ENCODE measurements around the gene EPS15. TPM values are rescaled to one million over a fixed set of nuclear protein-coding genes. Genes with fewer than 3 reads are reported as not detected.

The EPS15 gene
- total and polyA plus RNA-seq, 2 of the 13 experiments (the other 11 are each of a cell fraction or from before 2014, with no cell fraction given): 14.3 to 19.3 TPM

- TF ChIP-seq PLSCR1 (CRISPR knock-in tag; IDR thresholded peaks at IDR 0.05; ENCODE audit: borderline replicate concordance) (no peak), MAFK (conservative IDR thresholded peaks at IDR 0.05 in 1 of 2, IDR thresholded peaks at IDR 0.05 in 1 of 2; ENCODE audit: low read length in 2 of 2) (no peak), ZFX (CRISPR knock-in tag; IDR thresholded peaks at IDR 0.05; ENCODE audit: low read depth) (peak; percentile 76), MEF2D (CRISPR knock-in tag; IDR thresholded peaks at IDR 0.05) (no peak), ZFAT (CRISPR knock-in tag; conservative IDR thresholded peaks at IDR 0.05) (0 out of 2 replicates have a peak, but pooled peaks have one; percentile 27), AGO2 (optimal IDR thresholded peaks at IDR 0.05; ENCODE audit: low read depth, low read length) (peak; percentile 76), RFXAP (CRISPR knock-in tag; IDR thresholded peaks at IDR 0.05; ENCODE audit: borderline replicate concordance) (no peak), KLF15 (CRISPR knock-in tag; IDR thresholded peaks at IDR 0.05; ENCODE audit: borderline replicate concordance) (0 out of 2 replicates have a peak, but pooled peaks have one; percentile 13), MLLT10 (CRISPR knock-in tag; IDR thresholded peaks at IDR 0.05) (no peak), MXD1 (CRISPR knock-in tag; IDR thresholded peaks at IDR 0.05) (peak; percentile 12; the same call in 1 of the 2 replicates), ZFP36L1 (CRISPR knock-in tag; IDR thresholded peaks at IDR 0.05) (no peak), ZNF614 (CRISPR knock-in tag; IDR thresholded peaks at IDR 0.05; ENCODE audit: borderline replicate concordance) (no peak), PRPF4 (IDR thresholded peaks at IDR 0.05; ENCODE audit: low read depth, low read length, poor library complexity, severe bottlenecking) (no peak), SMAD3 (CRISPR knock-in tag; IDR thresholded peaks at IDR 0.05) (no peak), MXI1 (IDR thresholded peaks at IDR 0.05; ENCODE audit: borderline replicate concordance, low read depth, low read length) (peak; percentile 43; the same call in 1 of the 3 replicates), IRF2 (CRISPR knock-in tag; IDR thresholded peaks at IDR 0.05) (no peak), SP4 (CRISPR knock-in tag; IDR thresholded peaks at IDR 0.05) (peak; percentile 27; the same call in 1 of the 2 replicates), PCBP1 (IDR thresholded peaks at IDR 0.05; ENCODE audit: borderline replicate concordance, low read depth, low read length) (no peak), MEIS2 (CRISPR knock-in tag; IDR thresholded peaks at IDR 0.05) (peak; percentile 18; the same call in 1 of the 2 replicates), ZBTB40 (IDR thresholded peaks at IDR 0.05) (no peak), ZBTB40 (CRISPR knock-in tag; IDR thresholded peaks at IDR 0.05) (no peak; the same call in 1 of the 2 replicates), POLR2AphosphoS2 (IDR thresholded peaks at IDR 0.05; ENCODE audit: low read depth, low read length) (no peak)
Observed at GRCh38 chr1:51518586-51519047, 449 bp downstream of the EPS15 start (continued).
